ENCODE measurements around the gene CORT.
"Not testable (repeated sequence)": the region's sequence is repeated elsewhere in the genome, so short reads cannot be mapped to it uniquely, and the experiment has no call there.

The CORT gene

GRCh38 chr1:10449751-10450150 lies at the start of gene CORT:
TSS of gene CORT (plus strand) at chr1:10450031. CDS start at chr1:10450224, 193 bp downstream.
- no peak for DNase-seq

DNA sequence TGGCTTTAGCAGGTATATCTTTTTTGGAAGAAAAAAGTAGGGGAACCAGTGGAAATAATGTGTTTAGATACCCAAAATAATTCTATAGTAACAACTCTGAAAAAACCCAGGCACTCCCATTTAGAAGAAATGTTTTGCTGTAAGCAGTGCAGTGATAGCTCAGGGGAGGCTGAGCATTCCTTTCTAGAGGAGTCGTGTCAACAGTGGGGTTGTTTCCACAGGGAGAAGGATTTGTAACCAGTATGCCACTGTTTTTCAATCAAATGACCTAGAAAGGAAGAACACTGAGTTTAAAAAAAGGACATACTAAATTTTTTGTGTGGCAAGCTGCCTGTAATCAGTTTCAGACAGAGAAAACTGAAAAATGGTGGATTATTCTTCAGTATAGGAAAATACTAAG lies 48.5 kb upstream of the CORT start:
- no peak for DNase-seq

DNA sequence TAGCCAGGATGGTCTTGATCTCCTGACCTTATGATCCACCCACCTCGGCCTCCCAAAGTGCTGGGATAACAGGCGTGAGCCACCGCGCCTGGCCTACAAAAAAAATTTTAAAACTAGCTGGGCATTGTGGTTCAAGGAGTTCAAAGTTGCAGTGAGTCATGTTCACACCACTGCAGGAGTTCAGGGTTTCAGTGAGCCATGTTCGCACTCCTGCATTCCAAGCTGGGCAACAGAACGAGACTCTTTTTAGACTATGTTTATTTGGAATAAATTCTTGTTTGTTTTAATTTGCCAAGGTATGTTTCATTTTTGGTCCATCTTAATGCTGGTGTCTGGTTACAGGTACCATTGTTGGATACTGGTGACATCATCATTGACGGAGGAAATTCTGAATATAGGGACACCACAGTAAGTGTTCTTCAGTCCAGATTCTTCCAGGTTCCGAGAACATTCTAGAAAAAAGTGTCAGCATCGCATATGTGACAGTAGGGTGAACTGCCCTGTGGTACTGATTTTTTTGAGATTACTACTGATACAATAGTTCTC lies 47.0 kb upstream of the CORT start:
- DNase-seq, result no peak

DNA sequence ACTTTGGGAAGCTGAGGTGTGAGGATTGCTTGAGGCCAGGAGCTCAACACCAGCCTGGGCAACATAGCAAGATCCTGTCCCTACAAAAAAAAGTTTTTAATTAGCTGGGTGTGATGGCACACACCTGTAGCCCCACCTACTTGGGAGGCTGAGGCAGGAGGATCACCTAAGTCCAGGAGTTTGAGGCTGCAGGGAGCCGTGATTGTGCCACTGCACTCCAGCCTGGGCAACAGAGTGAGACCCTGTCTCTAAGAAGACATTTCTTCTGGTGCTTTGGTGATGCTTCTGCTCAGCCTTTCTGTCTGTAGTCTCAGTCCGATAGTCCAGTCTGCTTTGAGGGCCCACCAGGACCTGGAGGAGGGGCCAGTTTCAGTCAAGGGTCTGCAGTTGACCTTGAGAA lies 42.6 kb upstream of the CORT start:
- no peak for DNase-seq

GRCh38 chr1:10415211-10415930 lies 34.5 kb upstream of the CORT start:
- DNase-seq, result no peak

- not testable (repeated sequence) for DNase-seq
Measured at GRCh38 chr1:10415967-10416366, 33.9 kb upstream of the CORT start.

DNA sequence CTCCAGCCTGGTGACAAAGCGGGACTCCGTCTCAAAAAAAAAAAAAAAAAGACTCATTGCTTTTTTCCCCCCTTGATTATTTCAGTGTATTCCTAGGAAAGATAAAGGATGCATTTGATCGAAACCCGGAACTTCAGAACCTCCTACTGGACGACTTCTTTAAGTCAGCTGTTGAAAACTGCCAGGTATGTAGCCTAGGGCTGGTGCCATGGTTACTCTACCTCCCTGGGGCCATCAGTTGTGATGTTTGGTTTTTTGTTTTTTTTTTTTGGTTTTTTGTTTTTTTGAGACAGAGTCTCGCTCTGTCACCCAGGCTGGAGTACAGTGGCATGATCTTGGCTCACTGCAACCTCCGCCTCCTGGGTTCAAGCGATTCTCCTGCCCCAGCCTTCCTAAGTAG lies 31.1 kb upstream of the CORT start:
- DNase-seq, result not testable (repeated sequence)

- DNase-seq, result no peak
Measured at GRCh38 chr1:10419351-10419750, 30.5 kb upstream of the CORT start.

- no peak for DNase-seq
Measured at GRCh38 chr1:10421637-10422036, 28.2 kb upstream of the CORT start.

DNA sequence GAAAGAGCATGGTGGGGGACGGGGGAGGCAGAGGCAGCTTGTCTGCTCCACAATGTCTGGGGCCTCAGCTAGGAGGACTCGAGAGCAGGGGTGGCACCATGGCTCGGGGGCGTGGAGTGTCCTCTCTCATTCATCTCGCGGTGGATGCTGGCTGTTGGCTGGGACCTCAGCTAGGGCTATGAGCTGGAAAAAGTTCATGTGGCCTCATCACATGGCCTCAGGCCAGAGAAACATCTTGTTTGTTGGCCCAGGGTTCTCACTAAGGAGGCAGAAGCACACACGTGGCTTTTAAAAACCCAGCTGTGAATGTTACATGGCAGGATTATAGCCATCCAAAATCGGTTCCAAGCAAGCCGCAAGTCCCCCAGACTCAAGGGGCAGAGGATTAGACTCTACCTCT lies 25.8 kb upstream of the CORT start:
- no peak for DNase-seq

DNA sequence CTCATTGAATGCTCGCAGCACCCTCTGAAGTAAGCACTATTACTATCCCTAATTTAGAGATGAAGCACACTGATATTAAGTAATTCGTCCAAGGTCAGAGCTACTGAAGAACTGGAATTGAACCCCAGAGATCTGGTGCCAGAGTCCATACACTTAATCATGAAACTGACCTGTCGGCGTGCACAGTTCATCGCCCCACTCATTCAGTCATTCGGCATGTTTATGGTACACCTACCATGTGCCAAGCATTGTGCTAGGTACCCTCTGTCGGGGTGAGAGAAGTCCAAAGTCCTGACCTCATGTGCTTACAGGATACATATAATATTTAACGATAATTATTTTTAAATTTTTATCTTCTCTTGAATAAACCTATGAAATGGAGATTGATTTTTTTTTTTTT lies 25.2 kb upstream of the CORT start:
- no peak for DNase-seq

- not testable (repeated sequence) for DNase-seq
Measured at GRCh38 chr1:10425826-10426534, 23.9 kb upstream of the CORT start.

DNA sequence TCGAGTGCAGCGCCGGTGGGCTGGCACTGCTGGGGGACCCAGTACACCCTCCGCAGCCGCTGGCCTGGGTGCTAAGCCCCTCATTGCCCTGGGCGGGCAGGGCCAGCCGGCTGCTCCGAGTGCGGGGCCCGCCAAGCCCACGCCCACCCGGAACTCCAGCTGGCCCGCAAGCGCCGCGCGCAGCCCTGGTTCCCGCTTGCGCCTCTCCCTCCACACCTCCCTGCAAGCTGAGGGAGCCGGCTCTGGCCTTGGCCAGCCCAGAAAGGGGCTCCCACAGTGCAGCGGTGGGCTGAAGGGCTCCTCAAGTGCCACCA lies 23.3 kb upstream of the CORT start:
- DNase-seq, result not testable (repeated sequence)

DNA sequence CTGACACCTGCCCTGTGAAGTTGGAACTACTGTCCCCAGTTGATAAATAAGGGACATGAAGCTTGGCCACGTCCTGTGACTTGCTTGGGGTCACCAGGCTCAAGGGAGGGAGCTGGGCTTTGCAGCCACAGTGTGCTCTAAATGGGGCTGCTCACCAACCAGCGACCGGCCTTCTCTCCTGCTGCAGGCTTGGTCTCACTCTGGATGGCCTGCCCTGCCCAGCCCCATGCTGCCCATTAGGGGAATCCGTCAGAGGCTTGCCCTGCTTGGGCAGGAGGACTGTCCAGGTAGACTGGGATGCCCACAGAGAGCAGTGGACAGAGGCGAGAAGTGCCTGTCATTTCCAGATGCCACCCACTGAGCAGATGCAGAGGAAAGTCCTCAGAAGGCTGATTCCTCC lies 20.8 kb upstream of the CORT start:
- DNase-seq, result no peak

DNA sequence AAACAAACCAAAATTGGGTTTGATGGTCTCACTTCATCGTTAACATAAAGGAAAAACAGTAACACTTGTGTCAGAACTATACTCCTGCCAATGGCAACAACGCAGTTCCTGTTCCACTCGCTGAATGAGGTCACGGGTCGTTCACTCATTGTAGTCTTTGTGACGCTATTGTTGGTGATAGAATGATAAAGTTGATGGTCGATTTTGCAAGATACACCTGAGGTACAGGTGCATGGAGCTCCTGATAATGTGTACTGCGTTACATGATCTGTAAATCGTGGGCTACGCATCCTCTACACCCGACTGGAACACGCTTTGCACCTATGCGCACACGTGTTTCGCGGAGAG lies 20.0 kb upstream of the CORT start:
- no peak for DNase-seq

- DNase-seq, result peak; percentile 95
Measured at GRCh38 chr1:10430216-10431069, 19.4 kb upstream of the CORT start, which contains the start of gene CENPS. TSS of gene CENPS (plus strand) at chr1:10430433. CDS start at chr1:10430518, 85 bp downstream.

DNA sequence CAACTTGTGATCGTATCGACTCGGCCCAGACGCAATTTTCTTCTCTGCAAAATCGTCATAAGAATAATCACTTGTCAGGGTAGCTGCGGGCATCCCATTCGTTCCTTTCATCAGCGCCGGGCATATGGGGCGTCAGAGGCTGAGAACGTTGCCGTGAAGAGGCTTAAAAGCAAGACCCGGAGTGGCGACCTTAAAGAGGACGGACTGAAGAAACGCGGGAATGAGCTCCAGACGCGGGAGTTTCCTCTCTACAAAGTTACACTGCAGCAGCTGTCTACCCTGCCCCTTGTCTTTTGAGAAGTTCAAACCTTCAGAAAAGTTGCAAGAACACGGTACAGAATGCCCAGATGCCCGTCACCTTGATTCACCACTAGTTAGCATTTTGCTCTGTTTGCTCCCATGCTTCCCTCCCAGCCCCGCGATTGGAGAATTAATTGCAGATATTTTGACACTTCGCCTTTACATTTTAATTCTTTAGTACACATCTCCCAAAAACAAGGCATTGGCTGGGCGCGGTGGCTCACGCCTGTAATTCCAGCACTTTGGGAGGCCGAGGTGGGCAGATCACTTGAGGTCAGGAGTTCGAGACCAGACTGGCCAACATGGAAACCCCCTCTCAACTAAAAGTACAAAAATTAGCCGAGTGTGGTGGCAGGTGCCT lies 18.6 kb upstream of the CORT start:
- peak; percentile 53 for DNase-seq

DNA sequence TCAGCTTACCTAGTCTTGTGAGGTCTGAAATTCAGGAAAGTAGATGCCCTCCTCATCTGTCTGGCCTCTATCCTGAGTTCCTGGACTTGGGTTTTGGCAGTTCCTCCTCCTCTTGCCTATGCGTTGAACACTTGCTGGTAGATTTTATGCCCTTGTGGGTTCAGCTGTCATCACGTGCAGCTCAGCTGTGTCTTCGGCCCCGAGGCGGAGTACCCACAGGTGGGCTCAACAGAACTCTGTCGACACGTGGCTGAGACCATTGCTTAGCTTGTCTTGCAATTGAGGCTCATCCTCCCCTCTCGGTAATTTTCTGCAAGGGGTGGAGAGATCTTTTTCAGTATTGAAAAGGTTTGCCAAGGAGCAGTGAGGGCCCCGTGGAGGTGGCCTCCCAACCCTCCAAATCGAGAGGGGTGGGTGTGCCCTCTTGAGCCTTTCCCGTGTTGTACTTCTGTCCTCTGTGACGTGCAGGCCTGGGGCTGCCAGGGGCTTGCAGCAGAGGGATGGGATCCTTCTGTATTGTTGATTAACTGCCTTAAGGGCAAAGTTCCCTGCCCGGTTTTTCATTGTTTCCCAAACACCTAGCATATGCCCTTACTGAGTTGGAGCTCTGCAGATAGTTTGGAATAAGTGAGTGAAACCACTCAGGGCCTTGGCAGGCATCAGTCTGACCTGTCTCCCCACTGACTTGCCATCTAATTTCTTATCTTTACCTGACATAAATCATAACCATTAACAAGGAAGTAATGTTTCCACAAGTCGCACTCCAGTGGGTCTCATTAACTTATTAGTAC lies 16.7 kb upstream of the CORT start:
- no peak for DNase-seq

- DNase-seq, result no peak
Measured at GRCh38 chr1:10433790-10434189, 16.0 kb upstream of the CORT start.

DNA sequence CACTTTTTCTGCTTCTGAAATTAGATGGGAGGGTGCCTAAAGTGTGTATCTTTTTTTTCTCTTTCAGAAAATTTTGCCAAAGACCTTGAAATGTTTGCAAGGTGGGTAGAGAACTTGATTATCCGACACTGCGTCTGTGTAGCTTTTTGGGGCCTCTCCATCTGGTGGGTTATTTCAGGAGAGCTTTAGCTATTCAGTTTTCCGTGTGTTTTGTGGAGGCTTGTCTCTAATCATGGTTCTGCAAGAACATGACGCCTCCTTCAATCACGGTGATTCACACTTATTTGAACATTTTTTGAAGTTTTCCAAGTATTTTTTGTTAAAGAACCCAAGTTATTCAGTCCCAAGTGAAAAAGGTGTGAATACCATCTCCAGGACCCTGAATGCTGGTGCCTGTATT lies 15.2 kb upstream of the CORT start:
- no peak for DNase-seq

GRCh38 chr1:10437052-10437451 lies 12.8 kb upstream of the CORT start:
- no peak for DNase-seq

GRCh38 chr1:10438677-10439163 lies 11.1 kb upstream of the CORT start:
- DNase-seq, result no peak
